ENCODE results near the gene SELENOS.

DNA sequence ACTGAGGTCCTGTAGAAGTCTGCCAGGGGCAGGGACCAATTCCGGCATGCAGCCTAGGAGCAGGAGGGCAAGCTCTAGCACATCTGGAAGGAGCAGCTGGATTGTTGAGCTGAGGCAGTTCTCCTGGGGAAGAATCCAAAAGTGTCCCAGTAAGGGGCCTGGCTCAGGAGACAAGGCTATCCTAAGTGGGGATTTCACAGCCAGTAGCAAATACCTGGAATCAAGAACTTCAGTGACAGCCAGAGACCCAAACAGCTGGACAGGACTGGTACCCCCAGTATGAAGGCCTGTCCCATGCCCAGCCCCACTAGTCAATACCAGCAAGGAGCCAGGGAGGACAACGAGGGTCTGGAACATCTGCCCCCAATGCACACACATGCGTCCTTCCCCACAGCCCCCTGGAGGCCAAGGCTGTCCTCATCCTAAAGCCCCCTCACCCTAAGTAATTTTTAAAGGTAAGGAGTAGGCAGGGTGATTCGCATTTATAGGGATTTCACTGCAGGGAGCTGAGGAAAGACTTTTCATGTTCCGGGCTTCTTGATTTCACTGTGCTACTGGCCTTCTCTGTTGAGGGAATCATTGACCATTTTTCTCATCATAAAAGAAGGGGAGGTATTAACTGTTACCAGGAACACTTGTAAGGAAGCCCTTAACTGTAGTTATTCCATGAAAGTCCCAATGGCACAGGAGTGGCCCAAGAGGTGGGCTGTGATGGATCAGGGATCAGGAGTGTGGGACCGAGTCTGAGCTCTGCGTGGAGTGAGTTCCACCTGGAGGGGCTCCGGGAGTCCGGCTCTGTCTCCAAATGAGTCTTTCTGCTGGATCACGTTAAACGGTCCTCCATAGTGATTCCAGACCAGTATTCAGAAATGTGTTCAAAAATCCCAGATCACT, 22.9 kb downstream of the SELENOS start:
- TF ChIP-seq, protein P1, sequence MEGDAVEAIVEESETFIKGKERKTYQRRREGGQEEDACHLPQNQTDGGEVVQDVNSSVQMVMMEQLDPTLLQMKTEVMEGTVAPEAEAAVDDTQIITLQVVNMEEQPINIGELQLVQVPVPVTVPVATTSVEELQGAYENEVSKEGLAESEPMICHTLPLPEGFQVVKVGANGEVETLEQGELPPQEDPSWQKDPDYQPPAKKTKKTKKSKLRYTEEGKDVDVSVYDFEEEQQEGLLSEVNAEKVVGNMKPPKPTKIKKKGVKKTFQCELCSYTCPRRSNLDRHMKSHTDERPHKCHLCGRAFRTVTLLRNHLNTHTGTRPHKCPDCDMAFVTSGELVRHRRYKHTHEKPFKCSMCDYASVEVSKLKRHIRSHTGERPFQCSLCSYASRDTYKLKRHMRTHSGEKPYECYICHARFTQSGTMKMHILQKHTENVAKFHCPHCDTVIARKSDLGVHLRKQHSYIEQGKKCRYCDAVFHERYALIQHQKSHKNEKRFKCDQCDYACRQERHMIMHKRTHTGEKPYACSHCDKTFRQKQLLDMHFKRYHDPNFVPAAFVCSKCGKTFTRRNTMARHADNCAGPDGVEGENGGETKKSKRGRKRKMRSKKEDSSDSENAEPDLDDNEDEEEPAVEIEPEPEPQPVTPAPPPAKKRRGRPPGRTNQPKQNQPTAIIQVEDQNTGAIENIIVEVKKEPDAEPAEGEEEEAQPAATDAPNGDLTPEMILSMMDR (IDR thresholded peaks at IDR 0.05): no peak
- TF ChIP-seq POLR2A (IDR thresholded peaks at IDR 0.05): no peak
